Activated naive CD8-positive, alpha-beta T cell treated with anti-CD3 and anti-CD28 coated beads, Interleukin-2, amount 50 U/mL, for 24 hours (primary cell): ENCODE results near the gene IGFLR1.
A peak's percentile ranks its signal among the peaks of the same experiment; 100 is the strongest.
"Not testable (repeated sequence)": the region's sequence is repeated elsewhere in the genome, so short reads cannot be mapped to it uniquely, and the experiment has no call there.

Source experiments
- ATAC-seq: fragments of 150-1000 bp; cut with Tn5 transposase; one replicate; pipeline ENCODE4 v1.10.0; 2021
- DNase-seq: peaks from one replicate; pipeline ENCODE4 v3.0.0; 2021
- H3K27ac Mint-ChIP-seq: one replicate; pipeline ENCODE4 v1.8.0; 2021; ENCODE audit warnings: mild to moderate bottlenecking, mixed read lengths
- H3K27me3 Mint-ChIP-seq: one replicate; pipeline ENCODE4 v1.8.0; 2021; ENCODE audit warnings: mixed read lengths
- H3K36me3 Mint-ChIP-seq: one replicate; pipeline ENCODE4 v1.8.0; 2021; ENCODE audit warnings: low read depth, mixed read lengths
- H3K4me1 Mint-ChIP-seq: one replicate; pipeline ENCODE4 v1.8.0; 2021; ENCODE audit warnings: mixed read lengths
- H3K4me3 Mint-ChIP-seq: one replicate; pipeline ENCODE4 v1.8.0; 2021; ENCODE audit warnings: mild to moderate bottlenecking, moderate library complexity, mixed read lengths
- H3K9me3 Mint-ChIP-seq: one replicate; pipeline ENCODE4 v1.8.0; 2021; ENCODE audit warnings: mixed read lengths

Gene IGFLR1

GRCh38 chr19:35772362-35772761, 30.1 kb upstream of the IGFLR1 start:
- peaks cover 11% of the 10 kb centered on the region for H3K4me1 Mint-ChIP-seq
- not testable (repeated sequence) for H3K27ac Mint-ChIP-seq, H3K9me3 Mint-ChIP-seq, H3K36me3 Mint-ChIP-seq, H3K4me3 Mint-ChIP-seq, H3K27me3 Mint-ChIP-seq, DNase-seq, ATAC-seq

GRCh38 chr19:35768082-35768421, 25.8 kb upstream of the IGFLR1 start:
- H3K9me3 Mint-ChIP-seq: no peaks in the 10 kb centered on the region
- DNase-seq (no peak), ATAC-seq (no peak)
- no peaks in the 10 kb centered on the region for H3K4me1 Mint-ChIP-seq
- no peak overlapping the region for H3K27ac Mint-ChIP-seq
- H3K36me3 Mint-ChIP-seq: peaks cover 10% of the 10 kb centered on the region
- no peaks in the 10 kb centered on the region for H3K27me3 Mint-ChIP-seq
- H3K4me3 Mint-ChIP-seq: no peak overlapping the region

GRCh38 chr19:35767288-35768081, 25.2 kb upstream of the IGFLR1 start:
- H3K4me3 Mint-ChIP-seq: no peak overlapping the region
- H3K36me3 Mint-ChIP-seq: peaks cover 10% of the 10 kb centered on the region
- H3K27ac Mint-ChIP-seq: no peak overlapping the region
- no peak for DNase-seq
- no peaks in the 10 kb centered on the region for H3K9me3 Mint-ChIP-seq
- no peak for ATAC-seq
- no peaks in the 10 kb centered on the region for H3K4me1 Mint-ChIP-seq
- H3K27me3 Mint-ChIP-seq: no peaks in the 10 kb centered on the region

- DNase-seq (no peak), ATAC-seq (peak; percentile 15)
- Mint-ChIP-seq H3K27me3 (no peaks in the 10 kb centered on the region), H3K27ac (no peak overlapping the region), H3K4me3 (no peak overlapping the region), H3K36me3 (peaks cover 16% of the 10 kb centered on the region), H3K4me1 (no peaks in the 10 kb centered on the region), H3K9me3 (no peaks in the 10 kb centered on the region)
Observed at GRCh38 chr19:35766571-35767104, 24.4 kb upstream of the IGFLR1 start.

- Mint-ChIP-seq H3K27me3 (no peaks in the 10 kb centered on the region), H3K9me3 (no peaks in the 10 kb centered on the region), H3K27ac (no peak overlapping the region), H3K4me1 (no peaks in the 10 kb centered on the region), H3K4me3 (no peak overlapping the region), H3K36me3 (peaks cover 17% of the 10 kb centered on the region)
- ATAC-seq (no peak), DNase-seq (no peak)
Observed at GRCh38 chr19:35764432-35765315, 22.4 kb upstream of the IGFLR1 start.

GRCh38 chr19:35760711-35761349, 18.6 kb upstream of the IGFLR1 start:
- Mint-ChIP-seq H3K27ac (no peak overlapping the region), H3K27me3 (peaks cover 9% of the 10 kb centered on the region), H3K36me3 (peaks cover 19% of the 10 kb centered on the region), H3K4me3 (no peak overlapping the region), H3K9me3 (no peaks in the 10 kb centered on the region), H3K4me1 (peaks cover 28% of the 10 kb centered on the region)
- DNase-seq: no peak
- no peak for ATAC-seq

- DNase-seq (no peak), ATAC-seq (no peak)
- Mint-ChIP-seq H3K36me3 (peaks cover 20% of the 10 kb centered on the region), H3K27me3 (peaks cover 12% of the 10 kb centered on the region), H3K4me3 (peak overlapping the region; percentile 90), H3K9me3 (no peaks in the 10 kb centered on the region), H3K4me1 (peaks cover 34% of the 10 kb centered on the region), H3K27ac (no peak overlapping the region)
Observed at GRCh38 chr19:35759697-35760096, 17.4 kb upstream of the IGFLR1 start.

- Mint-ChIP-seq H3K4me1 (peaks cover 34% of the 10 kb centered on the region), H3K27me3 (peaks cover 12% of the 10 kb centered on the region), H3K36me3 (peaks cover 17% of the 10 kb centered on the region), H3K4me3 (peak within 1 kb of the TSS; percentile 90), H3K27ac (peak within 1 kb of the TSS; percentile 97), H3K9me3 (no peaks in the 10 kb centered on the region)
- peak; percentile 99 for ATAC-seq
- peak; percentile 98 for DNase-seq
Observed at GRCh38 chr19:35757749-35758608, 15.7 kb upstream of the IGFLR1 start, which contains the start of gene PROSER3. Gene PROSER3 (plus strand): TSS chr19:35758176. CDS start chr19:35758216, 40 bp downstream.

GRCh38 chr19:35757231-35757748, 15.0 kb upstream of the IGFLR1 start:
- Mint-ChIP-seq H3K27ac (peak overlapping the region; percentile 97), H3K36me3 (peaks cover 16% of the 10 kb centered on the region), H3K4me1 (peaks cover 34% of the 10 kb centered on the region), H3K4me3 (peak overlapping the region; percentile 90), H3K27me3 (peaks cover 12% of the 10 kb centered on the region), H3K9me3 (no peaks in the 10 kb centered on the region)
- DNase-seq: peak; percentile 53
- ATAC-seq: peak; percentile 14

- H3K9me3 Mint-ChIP-seq: no peaks in the 10 kb centered on the region
- DNase-seq: no peak
- peaks cover 12% of the 10 kb centered on the region for H3K27me3 Mint-ChIP-seq
- peaks cover 34% of the 10 kb centered on the region for H3K4me1 Mint-ChIP-seq
- H3K4me3 Mint-ChIP-seq: peak within 1 kb of the TSS; percentile 90
- no peak for ATAC-seq
- peaks cover 11% of the 10 kb centered on the region for H3K36me3 Mint-ChIP-seq
- H3K27ac Mint-ChIP-seq: peak within 1 kb of the TSS; percentile 97
Observed at GRCh38 chr19:35756377-35757230, 14.4 kb upstream of the IGFLR1 start, which contains the start of gene HSPB6. Gene HSPB6 (minus strand): TSS chr19:35757029. CDS start chr19:35757008, 21 bp downstream.

- peak overlapping the region; percentile 57 for H3K4me3 Mint-ChIP-seq
- ATAC-seq (no peak), DNase-seq (peak; percentile 55)
- no peaks in the 10 kb centered on the region for H3K9me3 Mint-ChIP-seq
- peak overlapping the region; percentile 60 for H3K27ac Mint-ChIP-seq
- peaks cover 11% of the 10 kb centered on the region for H3K36me3 Mint-ChIP-seq
- peaks cover 12% of the 10 kb centered on the region for H3K27me3 Mint-ChIP-seq
- H3K4me1 Mint-ChIP-seq: peaks cover 34% of the 10 kb centered on the region
Observed at GRCh38 chr19:35755550-35756376, 13.5 kb upstream of the IGFLR1 start.

GRCh38 chr19:35755131-35755549, 12.9 kb upstream of the IGFLR1 start:
- Mint-ChIP-seq H3K9me3 (no peaks in the 10 kb centered on the region), H3K27me3 (peaks cover 12% of the 10 kb centered on the region), H3K4me3 (no peak overlapping the region), H3K27ac (no peak overlapping the region), H3K36me3 (peaks cover 10% of the 10 kb centered on the region), H3K4me1 (peaks cover 34% of the 10 kb centered on the region)
- ATAC-seq: no peak
- no peak for DNase-seq
